GM12872 (cell line): Measurements from ENCODE around the gene PAMR1.

Experiments
- CTCF ChIP-seq: IDR thresholded peaks from 3 replicates; pipeline ENCODE4 v1.5.1; 2011; ENCODE audit warnings: low read depth, mild to moderate bottlenecking, low read length, moderate library complexity; ENCODE audit not compliant: insufficient read depth

PAMR1 gene

GRCh38 chr11:35433588-35433987 lies 91.8 kb downstream of the PAMR1 start:
- TF ChIP-seq CTCF = no peak

GRCh38 chr11:35432464-35432863 lies 93.0 kb downstream of the PAMR1 start:
- TF ChIP-seq CTCF = no peak

GRCh38 chr11:35427071-35427470 lies 98.3 kb downstream of the PAMR1 start:
- TF ChIP-seq CTCF = no peak

- TF ChIP-seq CTCF = no peak
Observed at GRCh38 chr11:35426351-35426750, 99.1 kb downstream of the PAMR1 start.

GRCh38 chr11:35425603-35426212 lies 99.7 kb downstream of the PAMR1 start:
- TF ChIP-seq CTCF = no peak

DNA sequence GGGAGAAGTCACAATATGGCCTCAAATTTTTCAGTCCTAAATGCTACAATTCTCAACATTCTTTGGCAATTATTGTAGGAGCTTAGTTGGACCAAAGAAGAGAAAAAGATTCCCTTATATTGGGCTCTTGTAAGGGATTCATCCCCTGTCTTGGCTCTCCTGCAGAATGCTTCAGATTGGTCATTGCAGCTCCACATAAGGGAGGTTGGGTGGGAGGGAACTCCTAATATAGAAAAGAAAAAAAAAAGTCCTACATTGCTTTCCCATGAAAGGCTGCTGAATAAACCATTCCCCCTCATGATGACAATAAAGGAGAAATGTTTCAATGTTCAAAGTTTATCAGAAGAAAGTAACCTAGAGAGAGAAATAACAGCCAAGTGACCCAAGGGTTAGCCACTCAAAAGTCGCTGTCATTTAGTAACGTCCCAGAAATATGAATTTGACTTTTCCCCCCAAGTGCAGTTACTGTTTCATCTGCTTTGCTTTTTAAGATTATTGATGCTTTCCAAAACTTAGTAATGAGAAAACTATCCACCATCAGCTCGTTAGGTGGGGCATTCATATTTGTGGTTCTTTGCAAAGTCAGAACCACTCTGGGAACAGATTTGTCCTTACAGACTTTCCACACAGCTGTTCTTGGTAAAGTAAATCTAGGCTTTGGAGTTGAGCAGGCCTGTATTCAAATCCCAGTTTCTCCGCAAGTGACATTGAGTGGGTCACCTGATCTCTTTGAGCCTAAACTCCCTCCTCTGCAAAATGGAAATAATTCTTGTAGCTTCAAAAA lies 101.1 kb downstream of the PAMR1 start:
- TF ChIP-seq CTCF = no peak

GRCh38 chr11:35420371-35420770 lies 105.0 kb downstream of the PAMR1 start:
- TF ChIP-seq CTCF = no peak
